Kidney (tissue), 14 donors: ENCODE results near the gene PP2D1. TPM values are rescaled to one million over a fixed set of nuclear protein-coding genes. Genes with fewer than 3 reads are reported as not detected.
A peak's percentile ranks its signal among the peaks of the same experiment; 100 is the strongest.

Experiments
- DNase-seq, 5 donors: peaks; one replicate each; pipeline ENCODE4 v3.0.0-alpha.2; 2013 to 2020
- FAIRE-seq: peaks from 2 replicates; lab custom pipeline; 2012; peaks lifted over from hg19 to GRCh38; lab: Jason Lieb, UNC
- H3K27ac ChIP-seq, 2 donors: one replicate each; pipeline ENCODE4 v1.7.0; 2013; ENCODE audit warnings: low read depth in 2 of 2, low read length in 2 of 2, inconsistent platforms in 1 of 2
- H3K27me3 ChIP-seq: one replicate; pipeline ENCODE4 v1.7.1; 2013; ENCODE audit warnings: low read length, inconsistent platforms; ENCODE audit not compliant: control insufficient read depth, insufficient read depth
- H3K36me3 ChIP-seq, 3 donors: one replicate each; pipeline versions ENCODE4 v1.7.0 to v1.7.1; 2013; ENCODE audit warnings: low read length in 3 of 3, control low read depth in 1 of 3, inconsistent platforms in 1 of 3; ENCODE audit not compliant: insufficient read depth in 3 of 3, control insufficient read depth in 2 of 3
- H3K4me1 ChIP-seq, 3 donors: one replicate each; pipeline versions ENCODE4 v1.7.0 to v1.7.1; 2013; ENCODE audit warnings: low read length in 3 of 3, inconsistent platforms in 1 of 3, low read depth in 1 of 3; ENCODE audit not compliant: control insufficient read depth in 2 of 3, insufficient read depth in 2 of 3
- H3K4me3 ChIP-seq, 3 donors: one replicate each; pipeline versions ENCODE4 v1.7.0 to v1.8.1; 2013; ENCODE audit warnings: low read length in 3 of 3, control low read depth in 1 of 3, inconsistent platforms in 1 of 3
- H3K9ac ChIP-seq, 3 donors: one replicate each; pipeline versions ENCODE4 v1.7.0 to v1.7.1; 2013; ENCODE audit warnings: low read length in 3 of 3, control low read depth in 1 of 3, inconsistent platforms in 1 of 3
- H3K9me3 ChIP-seq, 3 donors: one replicate each; pipeline versions ENCODE4 v1.7.0 to v1.7.1; 2013; ENCODE audit warnings: low read length in 3 of 3, control low read depth in 1 of 3, inconsistent platforms in 1 of 3; ENCODE audit not compliant: control insufficient read depth in 2 of 3, insufficient read depth in 1 of 3
- CTCF ChIP-seq: IDR thresholded peaks from 3 replicates; pipeline ENCODE4 v1.5.1; 2012; ENCODE audit warnings: mild to moderate bottlenecking, moderate library complexity, borderline replicate concordance; ENCODE audit not compliant: insufficient read depth; ENCODE audit errors: extremely low read depth
- intact Hi-C: fragments of 100-400 bp; cut with DNase I; formaldehyde crosslinking; loops from one replicate; pipeline ENCODE4 v1.11.1; 2022
- polyA plus RNA-seq: library from polyadenylated mRNA; stranded (reverse); fragments of 350-450 nt; fragmentation: Illumina TruSeq; extraction: RNeasy Lipid Tissue Mini Kit (QIAGEN cat#74804); gene quantifications from one replicate; pipeline ENCODE4 v1.2.3, GENCODE V29; 2014; ENCODE audit warnings: low read depth, low replicate concordance; ENCODE audit not compliant: insufficient read depth
- total RNA-seq: library from RNA; stranded (reverse); fragmentation: NEBNext Ultra II Directional; extraction: Animal tissue kit (Norgen Biotek cat#: 25700); gene quantifications from one replicate; pipeline ENCODE4 v1.2.1, GENCODE V29; 2021
- donor health status: control.
- donor health status: control.
- donor health status: control.
- donor health status: control.
- donor health status: control.
- donor health status: DM: yes; HTN: yes; CAD: no.
- donor health status: Normal renal cell carcinoma (clear cell type).

The PP2D1 gene
- total and polyA plus RNA-seq, 2 donors from 2014 or later, result not detected

GRCh38 chr3:19954676-19955075, 57.4 kb downstream of the PP2D1 start:
- H3K27ac ChIP-seq, result no peak overlapping the region
- no peaks in the 10 kb centered on the region for H3K4me1 ChIP-seq
- intact Hi-C loops, result no loop called here
- no peak overlapping the region for H3K4me3 ChIP-seq
- no peaks in the 10 kb centered on the region for H3K9me3 ChIP-seq
- no peak for TF ChIP-seq CTCF
- no peak for FAIRE-seq
- no peak overlapping the region for H3K9ac ChIP-seq
- peaks cover 0 to 11% (median 3%) of the 10 kb centered on the region in 3 donors for H3K36me3 ChIP-seq
- H3K27me3 ChIP-seq, result no peaks in the 10 kb centered on the region
- DNase-seq, result no peak

GRCh38 chr3:19950316-19950715, 61.7 kb downstream of the PP2D1 start:
- Histone ChIP-seq H3K9me3 (no peaks in the 10 kb centered on the region), H3K27me3 (no peaks in the 10 kb centered on the region), H3K4me3 (no peak overlapping the region), H3K36me3 (peaks cover 0 to 6% (median 0%) of the 10 kb centered on the region in 3 donors), H3K27ac (no peak overlapping the region), H3K9ac (no peak overlapping the region), H3K4me1 (peaks cover 2 to 12% (median 10%) of the 10 kb centered on the region in 3 donors)
- intact Hi-C loops, result no loop called here
- no peak for TF ChIP-seq CTCF
- no peak for FAIRE-seq
- DNase-seq, result no peak

GRCh38 chr3:19948226-19948591, 63.9 kb downstream of the PP2D1 start:
- DNase-seq (no peak), FAIRE-seq (no peak)
- Histone ChIP-seq H3K4me3 (peak overlapping the region; percentile 71 to 96 (median 86)), H3K27me3 (no peaks in the 10 kb centered on the region), H3K9ac (peak overlapping the region; percentile 69 to 97 (median 83)), H3K36me3 (peaks cover 0 to 6% (median 0%) of the 10 kb centered on the region in 3 donors), H3K9me3 (no peaks in the 10 kb centered on the region), H3K27ac (peak overlapping the region; percentile 98), H3K4me1 (peaks cover 2 to 12% (median 10%) of the 10 kb centered on the region in 3 donors)
- no peak for TF ChIP-seq CTCF
- intact Hi-C loops, result no loop called here
